Osteocyte (in vitro differentiated cells): Measurements from ENCODE around the gene IGFL3. TPM values are rescaled to one million over a fixed set of nuclear protein-coding genes. Genes with fewer than 3 reads are reported as not detected.

Experiments
- DNase-seq: peaks from one replicate; pipeline ENCODE4 v3.0.0; 2021; ENCODE audit warnings: mixed read lengths; ENCODE audit not compliant: unreplicated experiment; ENCODE audit errors: extremely low spot score
- H3K27ac Mint-ChIP-seq: one replicate; pipeline ENCODE4 v1.8.0; 2021; ENCODE audit warnings: mild to moderate bottlenecking, mixed read lengths; ENCODE audit not compliant: unreplicated experiment
- H3K27me3 Mint-ChIP-seq: one replicate; pipeline ENCODE4 v1.8.0; 2021; ENCODE audit warnings: mixed read lengths; ENCODE audit not compliant: unreplicated experiment
- H3K36me3 Mint-ChIP-seq: one replicate; pipeline ENCODE4 v1.8.0; 2021; ENCODE audit warnings: mixed read lengths; ENCODE audit not compliant: unreplicated experiment
- H3K4me1 Mint-ChIP-seq: one replicate; pipeline ENCODE4 v1.8.0; 2021; ENCODE audit warnings: mixed read lengths; ENCODE audit not compliant: unreplicated experiment
- H3K4me3 Mint-ChIP-seq: one replicate; pipeline ENCODE4 v1.8.0; 2021; ENCODE audit warnings: mild to moderate bottlenecking, moderate library complexity, mixed read lengths; ENCODE audit not compliant: unreplicated experiment
- H3K9me3 Mint-ChIP-seq: one replicate; pipeline ENCODE4 v1.8.0; 2021; ENCODE audit warnings: mixed read lengths; ENCODE audit not compliant: unreplicated experiment
- CTCF ChIP-seq: fragments of 200-600 bp; sonication (generic); IDR thresholded peaks from 2 replicates; pipeline ENCODE4 v1.5.0; 2021; ENCODE audit warnings: antibody characterized with exemption, mild to moderate bottlenecking, moderate library complexity
- total RNA-seq: library from RNA; stranded (reverse); gene quantifications from 2 replicates; pipeline ENCODE4 v1.2.1, GENCODE V29; 2021

Gene IGFL3
- total RNA-seq, 1 donor from 2014 or later: not detected

GRCh38 chr19:46125447-46125846, 959 bp upstream of the IGFL3 start:
- no peak for TF ChIP-seq CTCF
- Mint-ChIP-seq H3K4me3 (no peak overlapping the region), H3K4me1 (no peaks in the 10 kb centered on the region), H3K36me3 (no peaks in the 10 kb centered on the region), H3K27me3 (peaks cover 63% of the 10 kb centered on the region), H3K9me3 (peaks cover 6% of the 10 kb centered on the region), H3K27ac (no peak overlapping the region)
- no peak for DNase-seq

- TF ChIP-seq CTCF: no peak
- peaks cover 45% of the 10 kb centered on the region for H3K27me3 Mint-ChIP-seq
- H3K4me1 Mint-ChIP-seq: peaks cover 6% of the 10 kb centered on the region
- DNase-seq: no peak
- H3K27ac Mint-ChIP-seq: no peak overlapping the region
- no peaks in the 10 kb centered on the region for H3K9me3 Mint-ChIP-seq
- no peaks in the 10 kb centered on the region for H3K36me3 Mint-ChIP-seq
- no peak overlapping the region for H3K4me3 Mint-ChIP-seq
Observed at GRCh38 chr19:46118136-46118535, 6.4 kb downstream of the IGFL3 start.

GRCh38 chr19:46116121-46116520, 8.4 kb downstream of the IGFL3 start:
- Mint-ChIP-seq H3K27me3 (peaks cover 64% of the 10 kb centered on the region), H3K27ac (no peak overlapping the region), H3K9me3 (no peaks in the 10 kb centered on the region), H3K4me1 (peaks cover 6% of the 10 kb centered on the region), H3K36me3 (no peaks in the 10 kb centered on the region), H3K4me3 (no peak overlapping the region)
- no peak for TF ChIP-seq CTCF
- DNase-seq: no peak

DNA sequence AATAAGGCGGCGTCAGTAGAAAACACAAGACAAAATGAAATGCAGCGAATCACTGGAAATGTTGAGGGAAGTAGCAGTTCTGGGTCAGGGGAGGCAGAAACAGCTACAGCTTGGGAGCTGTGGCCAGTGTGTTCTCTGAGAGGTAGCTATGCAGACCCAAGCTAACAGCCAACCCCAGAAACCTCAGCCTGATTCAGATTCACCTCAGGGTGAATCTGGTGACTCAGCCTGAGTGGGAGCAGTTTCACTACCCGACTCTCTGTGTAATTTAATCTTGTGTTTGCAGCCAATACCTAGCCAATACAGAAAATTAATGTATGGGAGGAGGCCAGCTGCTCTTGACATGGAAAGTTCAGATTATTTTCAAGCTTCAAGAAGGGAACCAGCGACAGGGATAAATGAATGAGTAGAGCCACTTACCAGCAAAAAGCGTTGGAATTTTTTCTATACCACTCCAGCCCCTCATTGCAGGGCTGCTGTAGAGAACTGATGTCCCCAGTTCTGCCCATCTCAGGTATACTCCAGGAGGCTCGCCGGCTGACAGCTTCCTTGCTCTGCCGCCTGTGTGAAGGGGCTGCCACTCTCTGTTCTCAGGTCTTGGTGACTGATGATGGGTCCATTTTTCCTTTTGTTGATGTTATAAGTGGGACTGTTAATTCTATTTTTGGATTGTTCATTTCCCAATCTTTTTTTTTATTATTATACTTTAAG, 8.9 kb downstream of the IGFL3 start:
- Mint-ChIP-seq H3K9me3 (no peaks in the 10 kb centered on the region), H3K4me3 (no peak overlapping the region), H3K4me1 (peaks cover 6% of the 10 kb centered on the region), H3K36me3 (no peaks in the 10 kb centered on the region), H3K27ac (no peak overlapping the region), H3K27me3 (peaks cover 68% of the 10 kb centered on the region)
- no peak for DNase-seq
- TF ChIP-seq CTCF: no peak

GRCh38 chr19:46113726-46114125, 10.8 kb downstream of the IGFL3 start:
- TF ChIP-seq CTCF: no peak
- DNase-seq: no peak
- H3K27me3 Mint-ChIP-seq: peaks cover 64% of the 10 kb centered on the region
- no peak overlapping the region for H3K27ac Mint-ChIP-seq
- no peaks in the 10 kb centered on the region for H3K36me3 Mint-ChIP-seq
- H3K4me3 Mint-ChIP-seq: no peak overlapping the region
- H3K9me3 Mint-ChIP-seq: no peaks in the 10 kb centered on the region
- H3K4me1 Mint-ChIP-seq: peaks cover 6% of the 10 kb centered on the region
